ENCODE data around the gene AP4B1.
A peak's percentile ranks its signal among the peaks of the same experiment; 100 is the strongest.

The AP4B1 gene

GRCh38 chr1:113895961-113896360 is 8.6 kb downstream of the AP4B1 start:
- DNase-seq (ENCODE audit: extremely low read depth in 1 of 2, low read depth in 1 of 2), result no peak

- DNase-seq (ENCODE audit: extremely low read depth in 1 of 2, low read depth in 1 of 2), result no peak
These were observed 9.5 kb downstream of the AP4B1 start for GRCh38 chr1:113895098-113895497.

GRCh38 chr1:113893267-113893666 is 11.3 kb downstream of the AP4B1 start:
- no peak for DNase-seq (ENCODE audit: extremely low read depth in 1 of 2, low read depth in 1 of 2)

GRCh38 chr1:113891631-113892220 is 12.9 kb downstream of the AP4B1 start:
- DNase-seq (ENCODE audit: extremely low read depth in 1 of 2, low read depth in 1 of 2), result no peak

- no peak for DNase-seq (ENCODE audit: extremely low read depth in 1 of 2, low read depth in 1 of 2)
These were observed 13.8 kb downstream of the AP4B1 start for GRCh38 chr1:113890816-113891215.

GRCh38 chr1:113887402-113888175 is 17.0 kb downstream of the AP4B1 start, which contains the start of gene BCL2L15:
BCL2L15 (minus strand) TSS chr1:113887581; CDS start chr1:113887375, 206 bp downstream.
- DNase-seq (ENCODE audit: extremely low read depth in 1 of 2, low read depth in 1 of 2), result no peak

- DNase-seq (ENCODE audit: extremely low read depth in 1 of 2, low read depth in 1 of 2), result no peak
These were observed 17.9 kb downstream of the AP4B1 start for GRCh38 chr1:113886417-113887401.

- no peak for DNase-seq (ENCODE audit: extremely low read depth in 1 of 2, low read depth in 1 of 2)
These were observed 22.9 kb downstream of the AP4B1 start for GRCh38 chr1:113881661-113882060.

GRCh38 chr1:113879739-113880038 is 24.9 kb downstream of the AP4B1 start:
- no peak for DNase-seq (ENCODE audit: extremely low read depth in 1 of 2, low read depth in 1 of 2)

- DNase-seq (ENCODE audit: extremely low read depth in 1 of 2, low read depth in 1 of 2), result no peak
These were observed 28.4 kb downstream of the AP4B1 start for GRCh38 chr1:113876176-113876575.

- DNase-seq (ENCODE audit: extremely low read depth in 1 of 2, low read depth in 1 of 2), result no peak
These were observed 28.9 kb downstream of the AP4B1 start for GRCh38 chr1:113875714-113876113.

GRCh38 chr1:113874012-113874879 is 30.4 kb downstream of the AP4B1 start:
- DNase-seq (ENCODE audit: extremely low read depth in 1 of 2, low read depth in 1 of 2), result no peak

GRCh38 chr1:113872219-113872935 is 32.2 kb downstream of the AP4B1 start:
- no peak for DNase-seq (ENCODE audit: extremely low read depth in 1 of 2, low read depth in 1 of 2)

GRCh38 chr1:113871597-113872113 is 32.9 kb downstream of the AP4B1 start, which contains the start of gene PTPN22:
PTPN22 (minus strand) TSS chr1:113871712.
- peak; percentile 57 to 64 for DNase-seq (ENCODE audit: extremely low read depth in 1 of 2, low read depth in 1 of 2)

GRCh38 chr1:113870778-113871177 is 33.8 kb downstream of the AP4B1 start:
- DNase-seq (ENCODE audit: extremely low read depth in 1 of 2, low read depth in 1 of 2), result no peak

- no peak for DNase-seq (ENCODE audit: extremely low read depth in 1 of 2, low read depth in 1 of 2)
These were observed 36.1 kb downstream of the AP4B1 start for GRCh38 chr1:113868387-113869083.

GRCh38 chr1:113861641-113862040 is 43.0 kb downstream of the AP4B1 start:
- DNase-seq (ENCODE audit: extremely low read depth in 1 of 2, low read depth in 1 of 2), result no peak

- DNase-seq (ENCODE audit: extremely low read depth in 1 of 2, low read depth in 1 of 2), result no peak
These were observed 43.7 kb downstream of the AP4B1 start for GRCh38 chr1:113860891-113861290.

Data from activated CD8-positive, alpha-beta memory T cell treated with anti-CD3 and anti-CD28 coated beads for 1 hour (primary cell).